Spleen (tissue), 11 donors: ENCODE data around the gene TENT4B. TPM values are rescaled to one million over a fixed set of nuclear protein-coding genes. Genes with fewer than 3 reads are reported as not detected.

Experiments
- DNase-seq: peaks from one replicate; pipeline ENCODE4 v3.0.0-alpha.2; 2020
- H3K27ac ChIP-seq, 8 donors: fragments of 200-600 bp; sonication (generic) in 7 of 8; 1 replicate in 4 of 8; 2 replicates in 4 of 8; pipeline versions ENCODE4 v1.5.0 to v1.8.0; 2016 to 2021; ENCODE audit warnings: inconsistent platforms in 4 of 8, mild to moderate bottlenecking in 4 of 8, moderate library complexity in 1 of 8
- H3K27me3 ChIP-seq, 7 donors: fragments of 200-600 bp; sonication (generic) in 6 of 7; replicated peaks in 1 of 7; 1 replicate in 4 of 7; 2 replicates in 3 of 7; pipeline versions ENCODE4 v1.5.0 to v1.8.0; 2016 to 2021; ENCODE audit warnings: inconsistent platforms in 3 of 7, mild to moderate bottlenecking in 1 of 7
- H3K36me3 ChIP-seq, 6 donors: fragments of 200-600 bp; sonication (generic) in 5 of 6; 1 replicate in 4 of 6; 2 replicates in 2 of 6; pipeline versions ENCODE4 v1.5.0 to v1.8.0; 2016 to 2021; ENCODE audit warnings: inconsistent platforms in 2 of 6
- H3K4me1 ChIP-seq, 6 donors: fragments of 200-600 bp; sonication (generic) in 5 of 6; 1 replicate in 3 of 6; 2 replicates in 3 of 6; pipeline versions ENCODE4 v1.5.0 to v1.8.0; 2016 to 2021; ENCODE audit warnings: inconsistent platforms in 3 of 6
- H3K4me3 ChIP-seq, 8 donors: fragments of 200-600 bp; sonication (generic) in 7 of 8; 1 replicate in 4 of 8; 2 replicates in 4 of 8; pipeline versions ENCODE4 v1.5.0 to v1.8.0; 2016 to 2021; ENCODE audit warnings: inconsistent platforms in 4 of 8, mild to moderate bottlenecking in 4 of 8, moderate library complexity in 2 of 8
- H3K9me3 ChIP-seq, 8 donors: fragments of 200-600 bp; sonication (generic) in 7 of 8; 1 replicate in 4 of 8; 2 replicates in 4 of 8; pipeline versions ENCODE4 v1.5.0 to v1.8.0; 2016 to 2021; ENCODE audit warnings: inconsistent platforms in 4 of 8
- POLR2A ChIP-seq, 3 donors: fragments of 450-650 bp; IDR thresholded peaks; one replicate each; pipeline ENCODE4 v1.5.1; 2017; ENCODE audit warnings: antibody characterized with exemption in 3 of 3, mild to moderate bottlenecking in 1 of 3
- POLR2AphosphoS5 ChIP-seq, 3 donors: sonication (generic); formaldehyde crosslinking; IDR thresholded peaks; one replicate each; pipeline ENCODE4 v1.5.1; 2017; ENCODE audit warnings: antibody characterized with exemption in 3 of 3
- WGBS, 5 donors: extraction: QIAGEN DNeasy Blood & Tissue Kit in 3 of 5; methylation state at CpG; one replicate each; pipeline versions ENCODE4 v1.1.5 to v1.1.7; 2013 to 2018; 5-methylcytosine and 5-hydroxymethylcytosine counted together
- intact Hi-C: fragments of 100-400 bp; cut with DNase I; formaldehyde crosslinking; loops from one replicate; pipeline ENCODE4 v1.15.0; 2023; ENCODE audit warnings: low total_unique reads
- polyA plus RNA-seq, 3 donors: library from polyadenylated mRNA; stranded (reverse); fragments of 200-250 nt; gene quantifications; one replicate each; pipeline ENCODE4 v1.2.1, GENCODE V29; 2013
- total RNA-seq, 7 donors: library from RNA; depleted of rRNA in 3 of 7; stranded (reverse); fragments of >200 nt in 3 of 7; fragmentation: NEBNext Ultra II Directional in 4 of 7; extraction: Animal tissue kit (Norgen Biotek cat#: 25700) in 4 of 7; gene quantifications; one replicate each; pipeline versions ENCODE4 v1.1.0 to v1.2.1, GENCODE V29; 2016 to 2021
- TF ChIP-seq, protein P1 (sequence below), 11 experiments: fragments of 200-600 bp in 7 of 11; fragments of 450-650 bp in 4 of 11; sonication (generic) in 4 of 11; IDR thresholded peaks in 8 of 11; conservative IDR thresholded peaks in 3 of 11; 1 replicate in 7 of 11; 2 replicates in 4 of 11; pipeline versions ENCODE4 v1.4.0 to v1.8.0; 2016 to 2021; ENCODE audit warnings: antibody characterized with exemption in 11 of 11, inconsistent platforms in 4 of 11, mild to moderate bottlenecking in 1 of 11
- donor health status: healthy with polysubstance abuse.
- donor health status: DM: no; HTN: no; CAD: no; lungs with moderate emphysema.
- donor health status: DM: no; HTN: no; CAD: no.
- donor health status: Bipolar disorder and iron deficiency.
- donor health status: healthy.
- donor health status: DM: no; HTN: no; CAD: no.
- donor health status: DM: yes; HTN: yes; CAD: no.

TENT4B gene
- total and polyA plus RNA-seq, 10 donors: 4.2 to 16.4 (median 12.1) TPM

DNA sequence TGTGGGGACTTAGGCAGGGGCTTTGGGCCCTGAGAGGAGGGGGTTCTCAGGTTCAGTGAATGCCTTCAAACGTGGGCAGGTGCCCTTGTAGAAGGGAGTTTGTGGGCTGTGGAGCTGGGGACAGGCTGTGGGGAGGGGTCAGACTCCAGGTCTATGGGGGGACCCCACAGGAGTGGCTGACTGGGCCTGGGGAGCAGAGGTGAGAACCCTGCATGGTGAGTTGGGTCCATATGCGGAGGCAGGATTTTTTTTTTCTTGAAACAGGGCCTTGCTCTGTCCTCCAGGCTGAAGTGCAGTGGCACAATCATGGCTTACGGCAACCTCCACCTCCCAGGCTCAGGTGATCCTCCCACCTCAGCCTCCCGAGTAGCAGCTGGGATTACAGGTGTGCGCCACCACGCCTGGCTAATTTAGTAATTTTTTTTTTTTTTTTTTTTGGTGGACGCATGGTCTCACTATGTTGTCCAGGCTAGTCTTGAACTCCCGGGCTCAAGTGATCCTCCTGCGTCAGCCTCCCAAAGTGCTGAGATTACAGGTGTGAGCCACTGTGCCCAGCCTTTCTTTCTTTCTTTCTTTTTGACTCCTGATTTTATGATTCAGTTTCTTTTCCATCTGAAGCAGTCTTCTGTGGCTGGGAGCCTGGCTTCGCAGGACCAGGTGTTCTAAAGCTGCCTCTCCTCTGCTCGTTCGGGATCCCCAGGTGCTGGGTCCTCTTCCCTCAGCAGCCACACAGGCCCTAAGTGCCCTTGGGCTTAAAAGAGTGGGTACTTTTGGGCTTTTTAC is 94.2 kb downstream of the TENT4B start:
- Histone ChIP-seq H3K36me3 (no peaks in the 10 kb centered on the region), H3K27ac (no peak overlapping the region), H3K4me1 (peaks cover 7 to 57% (median 29%) of the 10 kb centered on the region in 6 donors), H3K27me3 (peaks cover 0 to 5% (median 0%) of the 10 kb centered on the region in 7 donors), H3K4me3 (peak overlapping the region in 1 of 8 donors; percentile 80), H3K9me3 (no peaks in the 10 kb centered on the region)
- TF ChIP-seq POLR2AphosphoS5 (IDR thresholded peaks at IDR 0.05) (no peak), POLR2A (IDR thresholded peaks at IDR 0.05) (no peak)
- TF ChIP-seq, protein P1, sequence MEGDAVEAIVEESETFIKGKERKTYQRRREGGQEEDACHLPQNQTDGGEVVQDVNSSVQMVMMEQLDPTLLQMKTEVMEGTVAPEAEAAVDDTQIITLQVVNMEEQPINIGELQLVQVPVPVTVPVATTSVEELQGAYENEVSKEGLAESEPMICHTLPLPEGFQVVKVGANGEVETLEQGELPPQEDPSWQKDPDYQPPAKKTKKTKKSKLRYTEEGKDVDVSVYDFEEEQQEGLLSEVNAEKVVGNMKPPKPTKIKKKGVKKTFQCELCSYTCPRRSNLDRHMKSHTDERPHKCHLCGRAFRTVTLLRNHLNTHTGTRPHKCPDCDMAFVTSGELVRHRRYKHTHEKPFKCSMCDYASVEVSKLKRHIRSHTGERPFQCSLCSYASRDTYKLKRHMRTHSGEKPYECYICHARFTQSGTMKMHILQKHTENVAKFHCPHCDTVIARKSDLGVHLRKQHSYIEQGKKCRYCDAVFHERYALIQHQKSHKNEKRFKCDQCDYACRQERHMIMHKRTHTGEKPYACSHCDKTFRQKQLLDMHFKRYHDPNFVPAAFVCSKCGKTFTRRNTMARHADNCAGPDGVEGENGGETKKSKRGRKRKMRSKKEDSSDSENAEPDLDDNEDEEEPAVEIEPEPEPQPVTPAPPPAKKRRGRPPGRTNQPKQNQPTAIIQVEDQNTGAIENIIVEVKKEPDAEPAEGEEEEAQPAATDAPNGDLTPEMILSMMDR (IDR thresholded peaks at IDR 0.05 in 8 of 11, conservative IDR thresholded peaks at IDR 0.05 in 3 of 11): no peak
- intact Hi-C loops: loop anchor here (10.0 kb wide), 1 partner anchor 107 kb away; no protein-coding TSS in a partner anchor
- WGBS, 5 donors: 93 to 97% (median 95%) methylated on average over 12 of the region's 12 CpGs
- DNase-seq: no peak

DNA sequence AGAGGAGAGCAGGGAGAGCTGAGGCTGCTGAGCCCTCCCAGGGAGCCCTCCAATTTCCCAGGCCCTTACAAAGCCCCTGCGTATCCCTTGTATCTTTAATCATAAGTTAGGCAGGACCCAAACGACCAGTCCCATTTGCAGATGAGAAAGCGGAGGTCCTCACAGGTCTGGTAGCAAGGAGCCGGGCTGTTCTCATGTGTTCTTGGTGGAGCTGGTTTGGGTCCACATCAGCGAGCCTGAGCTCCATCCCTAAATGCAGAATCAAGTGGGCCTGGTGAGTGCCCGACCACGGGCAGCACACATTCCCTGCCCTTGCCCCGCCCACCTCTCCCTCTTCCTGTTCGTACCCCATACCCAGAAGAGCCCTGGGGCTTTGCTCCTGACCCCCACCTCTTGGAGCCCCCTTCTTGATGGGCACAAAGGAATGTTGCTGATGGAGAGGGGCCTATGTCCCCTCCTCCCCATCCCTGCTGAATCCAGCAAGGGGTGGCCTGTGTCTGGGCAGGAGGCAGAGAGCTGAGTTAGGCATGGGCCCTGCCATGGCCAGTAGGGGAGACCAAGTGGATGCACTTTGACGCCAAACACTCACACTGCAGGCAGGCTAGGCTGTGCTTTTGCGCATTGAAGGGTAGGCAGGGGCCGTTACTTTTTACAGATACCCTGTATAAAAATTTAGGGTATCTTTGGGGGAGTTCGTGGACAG is 95.0 kb downstream of the TENT4B start:
- DNase-seq: no peak
- no peaks in the 10 kb centered on the region for H3K9me3 ChIP-seq
- TF ChIP-seq, protein P1 (IDR thresholded peaks at IDR 0.05 in 8 of 11, conservative IDR thresholded peaks at IDR 0.05 in 3 of 11): no peak
- TF ChIP-seq POLR2A (IDR thresholded peaks at IDR 0.05) (no peak), POLR2AphosphoS5 (IDR thresholded peaks at IDR 0.05) (no peak)
- intact Hi-C loops: loop anchor here (10.0 kb wide), 1 partner anchor 107 kb away; no protein-coding TSS in a partner anchor
- no peak overlapping the region for H3K4me3 ChIP-seq
- peaks cover 7 to 63% (median 29%) of the 10 kb centered on the region in 6 donors for H3K4me1 ChIP-seq
- 83 to 92% (median 90%) methylated on average over 13 of the region's 13 CpGs for WGBS, 5 donors
- H3K36me3 ChIP-seq: no peaks in the 10 kb centered on the region
- H3K27ac ChIP-seq: no peak overlapping the region
- peaks cover 0 to 5% (median 0%) of the 10 kb centered on the region in 7 donors for H3K27me3 ChIP-seq

GRCh38 chr16:50248845-50249244 is 95.7 kb downstream of the TENT4B start:
- no peak for DNase-seq
- TF ChIP-seq, protein P1 (IDR thresholded peaks at IDR 0.05 in 8 of 11, conservative IDR thresholded peaks at IDR 0.05 in 3 of 11): no peak
- TF ChIP-seq POLR2A (IDR thresholded peaks at IDR 0.05) (no peak), POLR2AphosphoS5 (IDR thresholded peaks at IDR 0.05) (no peak)
- Histone ChIP-seq H3K4me3 (no peak overlapping the region), H3K27me3 (peaks cover 0 to 5% (median 0%) of the 10 kb centered on the region in 7 donors), H3K9me3 (no peaks in the 10 kb centered on the region), H3K36me3 (no peaks in the 10 kb centered on the region), H3K27ac (no peak overlapping the region), H3K4me1 (peaks cover 7 to 70% (median 27%) of the 10 kb centered on the region in 6 donors)
- intact Hi-C loops: loop anchor here (10.0 kb wide), 1 partner anchor 106 kb away; no protein-coding TSS in a partner anchor
- WGBS, 5 donors: 84 to 90% (median 89%) methylated on average over 8 of the region's 8 CpGs
